ENCODE measurements around the gene ANG.
"Not testable (repeated sequence)": the region's sequence is repeated elsewhere in the genome, so short reads cannot be mapped to it uniquely, and the experiment has no call there.

ANG gene

GRCh38 chr14:20699931-20700330, 11.4 kb downstream of the ANG start:
- DNase-seq (ENCODE audit: low read depth): no peak

- not testable (repeated sequence) for DNase-seq (ENCODE audit: low read depth)
Observed at GRCh38 chr14:20700965-20701364, 12.4 kb downstream of the ANG start.

DNA sequence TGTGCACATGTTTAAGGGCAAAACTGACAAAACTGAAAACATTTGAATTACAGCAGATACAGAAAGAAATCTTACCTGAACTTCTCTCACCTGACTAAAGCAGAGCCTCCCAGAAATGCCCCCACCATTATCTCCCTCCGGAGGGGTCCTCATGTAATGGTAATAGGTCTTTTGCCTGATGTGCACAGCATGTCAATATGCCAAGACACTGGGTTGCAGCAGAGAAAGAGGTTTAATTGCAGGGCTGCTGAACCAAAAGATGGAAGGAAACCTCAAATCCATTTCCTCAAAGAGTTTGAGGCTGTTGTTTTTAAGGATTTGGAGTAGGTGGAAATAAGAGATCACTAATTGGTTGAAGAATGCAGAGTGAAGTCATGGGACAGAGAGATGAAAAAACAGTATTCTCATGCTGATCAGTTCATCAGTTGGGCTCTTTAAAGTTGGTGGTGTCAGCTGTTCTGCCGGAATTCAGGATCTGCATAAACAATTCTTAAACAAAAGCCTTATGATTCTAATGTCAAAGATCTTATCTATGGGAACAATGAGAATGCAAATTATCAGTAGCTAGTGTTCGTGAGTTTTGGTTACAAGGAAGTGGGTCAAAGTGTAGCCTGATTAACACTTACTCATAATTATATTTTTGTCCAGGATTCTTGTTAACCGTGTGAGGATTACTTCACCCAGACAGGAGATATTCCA, 18.2 kb downstream of the ANG start:
- DNase-seq (ENCODE audit: low read depth): no peak

- DNase-seq (ENCODE audit: low read depth): no peak
Observed at GRCh38 chr14:20707622-20708021, 19.1 kb downstream of the ANG start.

DNA sequence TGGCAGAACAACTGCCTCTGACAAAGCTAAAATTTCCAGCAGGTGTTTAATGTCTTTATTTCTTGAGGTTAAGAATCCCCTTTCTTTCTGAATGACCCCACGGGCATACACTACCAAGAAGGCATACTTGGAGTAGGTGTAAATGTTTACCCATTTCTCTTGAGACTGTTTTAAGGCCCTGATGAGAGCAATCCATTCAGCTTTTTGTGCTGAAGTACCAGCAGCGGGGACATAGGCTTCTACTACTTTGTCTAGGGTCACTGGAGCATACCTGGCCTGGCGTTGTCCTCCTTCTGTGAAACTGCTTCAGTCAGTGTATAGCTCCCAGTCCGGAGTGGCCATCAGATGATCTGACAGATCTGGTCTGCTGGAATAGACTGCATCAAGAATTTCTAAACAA, 22.7 kb downstream of the ANG start:
- DNase-seq (ENCODE audit: low read depth): no peak

GRCh38 chr14:20711685-20712084, 23.1 kb downstream of the ANG start:
- DNase-seq (ENCODE audit: low read depth): no peak

DNA sequence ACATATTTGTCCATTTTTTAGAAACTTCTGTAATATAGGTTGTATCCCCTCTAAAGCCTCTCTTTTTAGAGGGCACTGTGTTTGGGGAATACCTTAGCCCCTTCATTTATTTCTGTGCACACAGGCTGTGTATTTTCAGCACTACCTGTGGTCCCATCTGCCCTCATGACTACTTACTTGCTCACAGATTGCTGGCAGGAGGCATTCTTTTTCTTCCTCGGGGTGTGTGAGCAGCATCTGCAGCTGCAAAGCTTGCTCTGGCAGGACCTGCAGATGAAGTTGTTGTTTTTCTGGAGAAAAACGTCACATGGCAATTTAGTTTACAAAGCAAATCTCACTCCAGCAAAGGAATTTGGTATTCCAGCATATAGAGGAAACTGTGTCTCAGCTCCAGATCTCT, 24.3 kb downstream of the ANG start:
- no peak for DNase-seq (ENCODE audit: low read depth)

DNA sequence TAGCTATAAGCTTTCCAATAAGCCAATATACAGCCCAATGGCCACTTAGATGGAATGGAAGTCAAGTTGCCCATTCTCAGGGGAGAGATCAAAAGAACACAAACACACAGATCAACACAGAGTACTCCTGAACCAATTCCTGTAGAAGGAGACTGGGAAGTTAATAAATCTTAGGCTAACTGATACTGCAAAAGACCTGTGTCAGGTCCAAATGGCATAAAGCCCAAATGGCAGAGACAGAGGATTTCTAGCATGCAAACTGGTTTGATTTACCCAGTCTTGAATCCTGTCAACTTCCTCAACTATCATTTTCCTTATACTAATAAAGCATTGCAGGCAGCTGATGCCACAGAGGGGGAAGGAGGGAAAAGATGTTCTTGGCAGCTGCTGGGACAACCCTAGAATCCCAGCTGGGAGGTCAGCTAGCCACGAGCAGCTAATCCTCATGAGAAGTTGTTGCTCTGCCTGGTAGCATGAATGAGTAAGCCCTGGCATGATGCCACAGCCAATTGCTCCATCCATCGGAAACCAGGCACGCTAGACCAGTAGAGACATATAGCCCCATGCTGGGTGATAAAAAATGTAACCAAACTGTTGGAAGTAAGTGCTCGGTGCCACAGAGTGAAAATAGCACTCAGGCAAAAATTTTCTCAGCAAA, 26.2 kb downstream of the ANG start:
- no peak for DNase-seq (ENCODE audit: low read depth)

DNA sequence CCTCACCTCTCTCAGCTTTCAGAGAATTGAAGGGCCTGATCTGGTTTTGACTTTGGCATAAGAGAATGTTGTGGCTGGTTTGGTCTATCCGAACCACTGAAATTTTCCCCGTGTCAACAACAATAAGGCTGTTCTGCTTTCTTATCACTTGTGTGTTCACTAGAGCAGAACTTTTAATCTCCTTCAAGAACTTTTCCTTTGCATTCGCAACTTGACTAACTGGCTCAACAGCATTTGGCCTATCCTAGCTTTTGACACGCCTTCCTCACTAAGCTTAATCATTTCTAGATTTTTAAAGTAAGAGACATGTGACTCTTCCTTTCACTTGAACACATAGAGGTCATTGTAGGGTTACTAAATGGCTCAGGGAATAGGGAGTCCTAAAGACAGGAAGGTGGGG, 31.2 kb downstream of the ANG start:
- DNase-seq (ENCODE audit: low read depth): no peak

GRCh38 chr14:20720741-20721140, 32.2 kb downstream of the ANG start:
- DNase-seq (ENCODE audit: low read depth): no peak

DNA sequence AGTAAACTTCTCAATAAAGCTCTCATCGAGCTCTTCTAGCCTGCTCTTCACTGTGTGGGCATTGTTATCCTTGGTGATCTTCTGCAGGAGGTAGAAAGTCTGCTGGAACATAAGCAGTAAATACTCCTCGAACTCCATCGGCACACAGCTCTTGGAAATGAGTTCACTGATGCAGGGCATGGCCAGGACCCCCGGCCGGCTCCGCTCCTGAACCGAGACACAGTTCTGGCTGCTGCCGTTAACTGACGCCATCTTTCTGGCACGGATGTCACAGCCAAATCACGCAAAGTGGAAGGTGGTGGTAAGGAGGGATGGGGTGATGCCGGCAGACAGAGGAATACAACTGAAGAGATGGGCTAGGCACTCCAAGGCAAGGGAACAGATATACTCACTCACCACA, 33.5 kb downstream of the ANG start:
- no peak for DNase-seq (ENCODE audit: low read depth)

- DNase-seq (ENCODE audit: low read depth): no peak
Observed at GRCh38 chr14:20723488-20723887, 34.9 kb downstream of the ANG start.

DNA sequence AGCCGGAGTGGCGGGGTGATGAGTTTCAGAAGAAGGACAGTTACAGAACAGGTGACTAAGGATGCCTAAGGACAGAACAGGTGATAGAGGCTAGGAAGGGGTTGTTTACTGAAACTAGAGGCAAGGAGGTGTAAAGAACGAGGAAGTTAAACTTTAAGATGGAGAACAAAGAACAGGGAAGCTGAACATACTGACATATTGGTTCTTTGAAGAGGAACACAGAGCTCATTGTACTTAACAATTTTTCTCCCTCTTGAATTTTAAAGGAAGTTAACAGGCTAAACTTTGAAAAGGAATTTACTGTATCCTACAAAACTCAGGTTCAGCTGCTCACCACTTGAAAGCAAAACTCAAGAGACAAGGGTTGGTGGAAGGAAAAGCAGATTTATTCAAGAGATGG, 37.6 kb downstream of the ANG start:
- DNase-seq (ENCODE audit: low read depth): not testable (repeated sequence)

DNA sequence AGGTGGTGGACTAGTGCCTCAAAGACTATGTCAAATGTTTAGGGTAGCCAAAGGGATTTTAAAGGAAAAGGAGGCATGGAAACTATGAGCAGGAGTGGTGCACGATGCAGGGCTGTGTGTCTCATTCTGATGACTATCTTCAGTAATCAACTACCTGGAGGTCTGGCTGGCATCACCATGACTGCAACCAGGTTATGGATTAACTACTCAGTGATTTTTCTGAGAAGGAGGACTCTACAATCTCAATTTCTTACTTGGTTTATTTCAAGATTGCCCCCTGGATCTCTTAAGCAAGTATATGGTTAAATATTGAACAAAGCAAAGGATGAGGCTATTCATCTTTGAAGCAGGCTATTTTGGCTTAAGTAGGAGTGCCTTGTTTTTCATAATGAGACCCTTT, 38.0 kb downstream of the ANG start:
- no peak for DNase-seq (ENCODE audit: low read depth)

DNA sequence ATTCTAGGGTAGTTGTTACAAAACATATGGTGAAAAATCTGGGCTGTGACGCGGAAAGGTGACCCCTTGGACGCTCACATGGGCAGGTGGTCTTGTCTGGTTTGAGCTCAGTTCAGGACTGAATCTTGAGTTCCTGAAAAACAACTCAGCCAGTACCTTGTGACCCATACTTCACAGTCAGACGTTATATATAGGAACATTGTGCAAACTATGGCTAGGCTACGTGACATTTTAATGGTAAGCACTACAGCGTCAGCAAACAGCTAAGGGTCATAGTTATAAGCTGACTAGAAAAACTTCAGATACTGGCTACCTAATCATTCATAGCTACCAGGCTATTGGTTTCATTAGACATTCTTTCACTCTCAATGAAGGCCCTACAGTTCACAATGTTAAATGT, 42.3 kb downstream of the ANG start:
- no peak for DNase-seq (ENCODE audit: low read depth)

DNA sequence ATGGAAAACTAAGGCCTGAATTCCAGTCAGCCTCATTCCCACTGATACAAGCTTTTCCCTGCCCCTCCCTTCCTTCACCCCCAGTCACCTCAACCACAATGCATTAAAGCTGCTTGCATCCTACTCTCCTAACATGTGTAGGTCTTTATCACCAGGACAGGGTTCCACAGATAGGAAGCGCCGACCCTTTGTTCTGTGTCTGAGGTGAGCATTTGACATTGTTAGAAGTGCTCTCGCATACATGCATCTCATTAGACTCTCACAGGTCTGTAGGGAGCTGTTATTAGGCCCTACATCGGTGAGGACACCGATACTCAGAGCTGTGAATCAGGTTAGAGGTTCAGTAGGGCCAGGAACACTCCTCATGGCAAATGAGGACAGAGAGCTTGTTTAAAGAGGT, 43.9 kb downstream of the ANG start:
- no peak for DNase-seq (ENCODE audit: low read depth)

DNA sequence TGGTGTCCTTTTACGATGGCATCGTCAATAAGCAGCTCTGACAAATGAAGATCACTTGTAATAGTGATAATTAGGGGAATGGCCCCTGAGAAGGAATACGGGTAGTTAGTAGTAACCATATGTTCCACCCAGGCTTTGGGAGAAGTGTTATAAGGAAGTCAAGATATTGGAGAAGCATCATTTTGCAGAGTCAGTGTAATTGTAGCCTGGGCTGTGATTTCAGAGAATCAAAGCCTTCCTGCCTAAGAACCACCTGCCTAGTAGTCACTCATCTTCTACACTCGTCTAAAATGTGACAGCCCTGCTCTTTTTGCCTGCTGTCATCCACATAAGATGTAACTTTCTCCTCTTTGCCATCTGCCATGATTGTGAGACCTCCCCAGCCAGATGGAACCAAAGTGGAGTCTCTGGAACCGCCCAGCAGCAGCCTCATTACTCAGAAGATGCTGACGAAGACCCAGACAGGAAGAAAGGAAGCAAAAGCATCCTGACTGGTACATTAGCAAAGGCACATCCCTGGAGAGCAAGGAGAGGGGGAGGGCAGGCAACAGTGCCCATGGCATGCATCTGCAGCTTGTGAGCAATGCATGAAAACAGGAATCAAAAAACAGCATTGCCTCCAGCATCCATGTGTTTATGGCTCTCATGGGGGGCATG, 44.5 kb downstream of the ANG start:
- DNase-seq (ENCODE audit: low read depth): no peak

DNA sequence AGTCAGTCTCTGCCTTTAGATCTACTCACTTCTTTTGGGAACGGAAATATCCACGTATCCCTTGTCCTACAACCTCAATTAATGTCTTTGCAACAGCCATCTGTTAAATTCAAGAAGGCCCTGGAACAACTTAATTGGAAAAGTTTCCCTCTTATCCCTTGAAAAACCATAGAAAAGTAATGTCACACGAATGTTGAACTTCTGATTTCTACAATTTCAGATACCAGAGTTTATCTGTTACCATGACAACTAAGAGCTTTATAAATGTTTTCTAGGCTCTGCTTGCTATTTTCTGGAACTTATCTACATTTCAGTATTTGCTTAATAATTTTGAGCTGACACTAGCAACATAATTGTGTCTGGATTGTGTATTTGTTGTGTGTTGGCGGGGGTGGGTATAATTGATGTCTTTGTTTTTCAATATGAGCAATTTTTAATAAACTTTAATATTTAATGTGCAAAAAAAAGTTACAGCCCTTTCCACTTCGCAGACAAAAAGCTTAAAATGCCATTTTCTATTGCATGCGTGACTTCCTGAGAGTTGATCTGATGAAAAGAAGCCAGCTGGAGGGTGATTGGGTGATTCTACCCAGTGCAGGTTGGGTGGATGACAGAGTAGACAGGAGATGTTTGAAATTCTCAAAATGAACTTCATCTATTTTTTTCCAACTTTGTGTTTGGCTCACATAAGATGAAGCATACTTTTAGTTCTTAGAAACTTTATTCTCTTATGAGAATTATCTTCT, 45.3 kb downstream of the ANG start:
- DNase-seq (ENCODE audit: low read depth): no peak

DNA sequence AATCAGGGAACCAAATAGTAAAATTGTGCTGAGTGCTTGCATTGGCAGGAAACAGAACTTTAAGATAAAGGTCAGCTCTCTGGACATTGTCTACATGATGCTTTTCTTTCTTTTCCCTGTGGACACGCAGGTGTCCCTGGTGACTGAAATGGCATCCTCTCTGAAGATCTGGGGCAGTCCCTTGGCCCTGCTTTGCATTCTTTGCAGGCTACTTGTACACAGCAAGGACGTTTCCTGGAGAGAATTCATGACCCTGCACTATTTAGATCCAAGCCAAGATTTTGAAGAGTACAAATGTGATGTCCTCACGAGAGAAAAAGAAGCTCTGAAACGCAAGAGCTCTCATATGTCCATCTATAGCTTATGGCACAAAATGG, 45.9 kb downstream of the ANG start:
- no peak for DNase-seq (ENCODE audit: low read depth)

- not testable (repeated sequence) for DNase-seq (ENCODE audit: low read depth)
Observed at GRCh38 chr14:20738292-20738691, 49.7 kb downstream of the ANG start.

DNA sequence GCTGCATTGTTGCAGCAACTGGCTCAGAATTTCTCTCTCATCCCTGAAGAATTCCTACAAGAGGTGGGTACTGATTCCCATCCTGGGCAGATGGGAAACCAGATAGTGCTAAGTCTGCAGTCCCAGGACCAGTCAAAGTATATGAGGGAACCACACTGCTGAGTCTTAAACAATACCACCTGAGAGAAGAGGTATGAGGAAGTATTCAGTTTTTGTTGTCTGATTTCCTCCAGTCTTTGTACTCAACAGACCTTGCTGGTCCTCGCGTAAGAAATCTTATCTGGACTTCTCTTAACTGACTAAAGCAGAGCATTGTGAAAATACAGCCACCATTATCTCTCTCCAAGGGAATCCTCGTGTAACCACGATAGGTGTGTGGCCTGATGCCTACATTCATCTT, 53.6 kb downstream of the ANG start:
- no peak for DNase-seq (ENCODE audit: low read depth)

DNA sequence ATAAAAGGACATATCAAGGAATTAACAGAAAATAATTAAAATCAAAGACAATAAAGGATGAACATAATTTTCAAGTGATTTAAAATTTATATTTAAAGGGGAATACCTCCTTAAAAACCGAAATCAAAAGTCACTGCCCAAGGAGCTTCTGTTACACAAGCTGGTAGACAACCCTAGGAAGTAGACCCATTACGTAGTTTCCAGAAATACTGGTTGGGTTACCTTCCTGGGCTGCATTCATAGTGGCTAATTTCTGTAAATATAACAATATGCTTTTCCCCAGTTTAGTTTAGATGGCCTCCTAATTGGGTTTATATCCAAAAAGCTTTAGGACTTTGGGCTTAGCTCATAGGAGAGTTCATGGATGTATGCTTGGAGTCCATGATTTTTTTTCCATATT, 55.0 kb downstream of the ANG start:
- no peak for DNase-seq (ENCODE audit: low read depth)
